Esophagus (tissue), 2 donors: Measurements from ENCODE around the gene PELI2. TPM values are rescaled to one million over a fixed set of nuclear protein-coding genes. Genes with fewer than 3 reads are reported as not detected.

Source experiments
- H3K27ac ChIP-seq, 2 donors: one replicate each; pipeline ENCODE4 v1.5.1; 2013; ENCODE audit warnings: low read depth in 2 of 2, mild to moderate bottlenecking in 2 of 2, inconsistent platforms in 1 of 2, low read length in 1 of 2, moderate library complexity in 1 of 2
- H3K27me3 ChIP-seq, 2 donors: one replicate each; pipeline ENCODE4 v1.6.1; 2013; ENCODE audit warnings: low read length in 2 of 2, control low read depth in 1 of 2, mild to moderate bottlenecking in 1 of 2; ENCODE audit not compliant: insufficient read depth in 2 of 2, control insufficient read depth in 1 of 2
- H3K36me3 ChIP-seq, 2 donors: one replicate each; pipeline ENCODE4 v1.6.1; 2013; ENCODE audit warnings: low read length in 1 of 2; ENCODE audit not compliant: control insufficient read depth in 2 of 2, insufficient read depth in 2 of 2
- H3K4me1 ChIP-seq, 2 donors: one replicate each; pipeline ENCODE4 v1.6.1; 2013; ENCODE audit warnings: low read length in 1 of 2; ENCODE audit not compliant: control insufficient read depth in 2 of 2, insufficient read depth in 2 of 2
- H3K4me3 ChIP-seq, 2 donors: one replicate each; pipeline ENCODE4 v1.5.1; 2013; ENCODE audit warnings: low read length in 2 of 2, mild to moderate bottlenecking in 2 of 2, low read depth in 1 of 2, moderate library complexity in 1 of 2
- H3K9me3 ChIP-seq, 2 donors: one replicate each; pipeline ENCODE4 v1.6.1; 2013; ENCODE audit warnings: mild to moderate bottlenecking in 2 of 2, low read depth in 1 of 2, low read length in 1 of 2, moderate library complexity in 1 of 2; ENCODE audit not compliant: control insufficient read depth in 2 of 2, insufficient read depth in 1 of 2
- WGBS, 2 donors: extraction: QIAGEN DNeasy Blood & Tissue Kit; methylation state at CpG; one replicate each; pipeline ENCODE4 v1.1.7; 2013; 5-methylcytosine and 5-hydroxymethylcytosine counted together
- polyA plus RNA-seq, 2 donors: library from polyadenylated mRNA; stranded (reverse); fragments of 200-250 nt; gene quantifications; one replicate each; pipeline ENCODE4 v1.2.3, GENCODE V29; 2013
- donor health status: healthy with polysubstance abuse.
- donor health status: Bipolar disorder and iron deficiency.

Gene PELI2, protein sequence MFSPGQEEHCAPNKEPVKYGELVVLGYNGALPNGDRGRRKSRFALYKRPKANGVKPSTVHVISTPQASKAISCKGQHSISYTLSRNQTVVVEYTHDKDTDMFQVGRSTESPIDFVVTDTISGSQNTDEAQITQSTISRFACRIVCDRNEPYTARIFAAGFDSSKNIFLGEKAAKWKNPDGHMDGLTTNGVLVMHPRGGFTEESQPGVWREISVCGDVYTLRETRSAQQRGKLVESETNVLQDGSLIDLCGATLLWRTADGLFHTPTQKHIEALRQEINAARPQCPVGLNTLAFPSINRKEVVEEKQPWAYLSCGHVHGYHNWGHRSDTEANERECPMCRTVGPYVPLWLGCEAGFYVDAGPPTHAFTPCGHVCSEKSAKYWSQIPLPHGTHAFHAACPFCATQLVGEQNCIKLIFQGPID
- polyA plus RNA-seq, result 1 to 10 TPM in 1 of 2 donors, under 1 TPM in 1; 0.86 to 1.4 TPM

- Histone ChIP-seq H3K4me1 (peaks cover 0 to 2% of the 10 kb centered on the region in 2 donors), H3K27me3 (no peaks in the 10 kb centered on the region), H3K27ac (peak within 1 kb of the TSS; percentile 87 to 91), H3K36me3 (no peaks in the 10 kb centered on the region), H3K9me3 (no peaks in the 10 kb centered on the region), H3K4me3 (peak within 1 kb of the TSS; percentile 84 to 85)
- 0 to 1% methylated on average over 73 to 96 of the region's 96 CpGs for WGBS, 2 donors
Measured at GRCh38 chr14:56117765-56118610, at the start of gene PELI2. TSS of gene PELI2 (plus strand) at chr14:56118411. CDS start at chr14:56118661, 250 bp downstream.

- Histone ChIP-seq H3K27ac (no peak overlapping the region), H3K9me3 (peaks cover 0 to 2% of the 10 kb centered on the region in 2 donors), H3K4me1 (peaks cover 0 to 2% of the 10 kb centered on the region in 2 donors), H3K36me3 (no peaks in the 10 kb centered on the region), H3K27me3 (peaks cover 0 to 2% of the 10 kb centered on the region in 2 donors), H3K4me3 (no peak overlapping the region)
- 49 to 56% methylated on average over 4 of the region's 4 CpGs for WGBS, 2 donors
Measured at GRCh38 chr14:56073799-56074198, 44.4 kb upstream of the PELI2 start.

DNA sequence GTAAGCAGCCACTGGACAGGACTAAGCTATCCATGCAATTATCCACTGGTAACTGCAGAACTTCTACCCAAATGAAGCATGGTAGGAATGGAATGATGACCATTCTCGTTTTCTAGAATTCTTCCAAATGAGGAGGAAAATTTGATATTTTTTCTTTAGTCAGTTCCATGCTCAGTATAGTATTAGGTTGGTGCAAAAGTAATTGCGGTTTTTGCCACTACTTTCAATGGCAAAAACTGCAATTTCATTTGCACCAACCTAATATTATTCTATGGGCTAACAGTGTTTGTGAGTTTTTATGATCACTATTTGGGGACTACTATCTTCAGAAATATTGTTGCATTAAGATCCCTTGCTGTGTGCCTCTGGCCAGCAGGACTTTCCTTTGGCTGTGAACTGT is 42.9 kb upstream of the PELI2 start:
- WGBS, 2 donors, result 79 to 84% methylated on average over 2 of the region's 2 CpGs
- H3K27me3 ChIP-seq, result no peaks in the 10 kb centered on the region
- H3K4me3 ChIP-seq, result no peak overlapping the region
- no peak overlapping the region for H3K27ac ChIP-seq
- H3K9me3 ChIP-seq, result peaks cover 0 to 2% of the 10 kb centered on the region in 2 donors
- no peaks in the 10 kb centered on the region for H3K36me3 ChIP-seq
- peaks cover 0 to 2% of the 10 kb centered on the region in 2 donors for H3K4me1 ChIP-seq

GRCh38 chr14:56081139-56081538 is 37.1 kb upstream of the PELI2 start:
- no peaks in the 10 kb centered on the region for H3K4me1 ChIP-seq

DNA sequence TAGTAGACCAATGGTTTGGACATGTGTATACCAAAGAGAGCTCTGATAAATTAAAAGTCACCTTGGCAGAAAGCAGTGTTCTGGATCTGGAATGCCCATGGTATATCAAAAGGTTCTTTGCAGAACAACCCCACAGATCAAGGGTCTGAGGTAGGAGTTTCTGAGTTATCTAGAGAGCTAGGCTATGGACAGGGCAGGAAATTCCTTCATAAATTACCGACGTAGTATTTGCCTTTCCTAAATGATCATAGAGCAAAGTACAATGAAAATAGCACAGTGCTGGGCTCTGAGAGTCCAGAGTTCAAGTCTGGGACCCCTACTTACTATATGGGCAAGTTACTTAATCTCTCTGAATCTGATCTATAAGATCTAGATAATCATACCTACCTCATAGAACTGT is 35.3 kb upstream of the PELI2 start:
- 67 to 77% methylated on average over 2 of the region's 2 CpGs for WGBS, 2 donors
- H3K4me1 ChIP-seq, result no peaks in the 10 kb centered on the region
- no peak overlapping the region for H3K4me3 ChIP-seq
- peaks cover 0 to 2% of the 10 kb centered on the region in 2 donors for H3K27me3 ChIP-seq
- H3K9me3 ChIP-seq, result no peaks in the 10 kb centered on the region
- no peak overlapping the region for H3K27ac ChIP-seq
- no peaks in the 10 kb centered on the region for H3K36me3 ChIP-seq

More at GRCh38 chr14:56081139-56081538, 37.1 kb upstream of the PELI2 start:
- Histone ChIP-seq H3K4me3 (no peak overlapping the region), H3K9me3 (no peaks in the 10 kb centered on the region), H3K27ac (no peak overlapping the region), H3K27me3 (peaks cover 0 to 1% of the 10 kb centered on the region in 2 donors), H3K36me3 (no peaks in the 10 kb centered on the region)
- WGBS, 2 donors, result 67 to 86% methylated on average over 2 of the region's 2 CpGs

GRCh38 chr14:56085471-56085870 is 32.7 kb upstream of the PELI2 start:
- Histone ChIP-seq H3K4me1 (no peaks in the 10 kb centered on the region), H3K4me3 (no peak overlapping the region), H3K36me3 (no peaks in the 10 kb centered on the region), H3K9me3 (no peaks in the 10 kb centered on the region), H3K27me3 (peaks cover 0 to 2% of the 10 kb centered on the region in 2 donors), H3K27ac (no peak overlapping the region)
- WGBS, 2 donors, result 83 to 87% methylated on average over 4 of the region's 4 CpGs

DNA sequence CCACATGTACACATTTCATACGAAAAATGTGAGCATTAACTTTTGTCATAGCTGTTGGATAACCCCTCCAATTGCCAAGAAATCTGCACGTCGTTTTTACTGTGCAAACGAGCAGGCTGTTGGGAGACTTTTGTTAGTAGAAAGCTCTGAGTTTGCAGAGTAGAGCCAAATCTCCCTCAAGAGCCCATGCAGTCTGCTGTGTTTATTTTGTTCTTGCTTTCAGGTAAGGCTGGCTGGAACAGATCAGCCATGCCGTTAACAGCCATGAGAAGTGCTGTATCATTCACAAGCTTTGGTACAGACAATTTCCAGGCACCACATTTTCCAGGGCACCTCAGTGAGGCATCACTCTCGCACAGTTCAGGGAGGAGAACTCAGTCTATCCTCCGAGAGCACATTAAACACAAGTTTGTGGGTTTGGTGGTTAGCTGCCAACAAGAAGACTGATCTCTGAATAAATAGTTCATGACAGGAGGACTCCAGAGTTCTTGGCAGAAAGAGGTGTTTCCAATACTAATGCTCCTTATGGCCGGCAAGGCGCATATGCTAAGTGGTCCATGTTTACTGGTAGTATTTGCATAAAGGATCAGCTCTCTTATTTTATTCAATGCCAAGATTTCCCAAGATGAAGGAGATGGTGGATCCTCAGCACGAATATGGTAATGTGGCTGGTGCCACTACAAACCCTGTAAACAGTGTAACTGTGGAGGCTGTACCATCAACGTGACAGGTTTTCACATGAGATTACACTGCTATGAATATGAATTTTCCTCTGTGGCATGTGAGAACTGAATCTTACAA is 30.3 kb upstream of the PELI2 start:
- Histone ChIP-seq H3K4me3 (no peak overlapping the region), H3K27ac (no peak overlapping the region)
- WGBS, 2 donors, result 32 to 43% methylated on average over 11 of the region's 11 CpGs

GRCh38 chr14:56088941-56089340 is 29.3 kb upstream of the PELI2 start:
- WGBS, 2 donors, result 54 to 70% methylated on average over 3 of the region's 3 CpGs

More for the DNA sequence above, 30.3 kb upstream of the PELI2 start:
- peaks cover 0 to 2% of the 10 kb centered on the region in 2 donors for H3K27me3 ChIP-seq
- H3K4me1 ChIP-seq, result no peaks in the 10 kb centered on the region
- H3K9me3 ChIP-seq, result no peaks in the 10 kb centered on the region
- H3K36me3 ChIP-seq, result no peaks in the 10 kb centered on the region

DNA sequence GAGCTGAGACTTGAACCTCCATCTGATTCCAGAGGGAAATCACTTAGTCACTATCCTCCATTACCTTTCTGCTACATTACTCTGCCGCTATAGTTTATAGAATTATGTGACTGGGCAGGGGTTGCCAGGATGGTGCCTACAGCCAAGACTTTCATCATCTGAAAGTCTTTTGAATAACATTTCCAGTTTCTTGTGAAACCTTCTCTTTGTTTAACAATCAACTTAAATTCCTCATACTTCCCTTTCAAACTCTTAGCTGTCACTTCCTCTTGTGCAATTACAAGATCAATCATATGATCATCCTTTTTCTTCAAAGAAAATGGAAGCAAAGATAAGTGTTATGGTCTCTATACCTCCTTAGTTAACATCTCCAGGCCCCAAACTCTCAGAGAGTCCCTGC is 25.4 kb upstream of the PELI2 start:
- Histone ChIP-seq H3K27ac (no peak overlapping the region), H3K9me3 (no peaks in the 10 kb centered on the region), H3K27me3 (no peaks in the 10 kb centered on the region), H3K36me3 (no peaks in the 10 kb centered on the region), H3K4me3 (no peak overlapping the region), H3K4me1 (no peaks in the 10 kb centered on the region)
- 54 to 56% methylated on average over 1 of the region's 1 CpG for WGBS, 2 donors

More at GRCh38 chr14:56088941-56089340, 29.3 kb upstream of the PELI2 start:
- Histone ChIP-seq H3K27me3 (peaks cover 0 to 2% of the 10 kb centered on the region in 2 donors), H3K27ac (no peak overlapping the region), H3K4me3 (no peak overlapping the region), H3K36me3 (no peaks in the 10 kb centered on the region), H3K9me3 (no peaks in the 10 kb centered on the region), H3K4me1 (no peaks in the 10 kb centered on the region)
